GM21619 (cell line): ENCODE data around the gene SH2D3C.
"Not testable (repeated sequence)": the region's sequence is repeated elsewhere in the genome, so short reads cannot be mapped to it uniquely, and the experiment has no call there.

Experiments used
- ATAC-seq: cut with Tn5 transposase; IDR thresholded peaks from one replicate; pipeline ENCODE4 v1.9.1; 2021; ENCODE audit not compliant: unreplicated experiment

The SH2D3C gene

GRCh38 chr9:127769101-127769500, 9.4 kb downstream of the SH2D3C start:
- no peak for ATAC-seq

GRCh38 chr9:127768698-127769097, 9.8 kb downstream of the SH2D3C start:
- no peak for ATAC-seq

- no peak for ATAC-seq
Measured at GRCh38 chr9:127767909-127768331, 10.5 kb downstream of the SH2D3C start.

GRCh38 chr9:127767410-127767809, 11.1 kb downstream of the SH2D3C start:
- ATAC-seq = no peak

- no peak for ATAC-seq
Measured at GRCh38 chr9:127765418-127765817, 13.0 kb downstream of the SH2D3C start.

- ATAC-seq = no peak
Measured at GRCh38 chr9:127763918-127764384, 14.5 kb downstream of the SH2D3C start.

- no peak for ATAC-seq
Measured at GRCh38 chr9:127762111-127762676, 16.3 kb downstream of the SH2D3C start.

- no peak for ATAC-seq
Measured at GRCh38 chr9:127761491-127761956, 16.9 kb downstream of the SH2D3C start.

GRCh38 chr9:127761061-127761460, 17.4 kb downstream of the SH2D3C start:
- ATAC-seq = no peak

GRCh38 chr9:127758843-127759242, 19.6 kb downstream of the SH2D3C start:
- no peak for ATAC-seq

- ATAC-seq = not testable (repeated sequence)
Measured at GRCh38 chr9:127756776-127757175, 21.7 kb downstream of the SH2D3C start.

- no peak for ATAC-seq
Measured at GRCh38 chr9:127756233-127756632, 22.2 kb downstream of the SH2D3C start.

- no peak for ATAC-seq
Measured at GRCh38 chr9:127755061-127756060, 23.1 kb downstream of the SH2D3C start.

- no peak for ATAC-seq
Measured at GRCh38 chr9:127754099-127755060, 24.1 kb downstream of the SH2D3C start.

GRCh38 chr9:127753622-127754021, 24.8 kb downstream of the SH2D3C start:
- no peak for ATAC-seq

GRCh38 chr9:127753148-127753547, 25.3 kb downstream of the SH2D3C start:
- no peak for ATAC-seq

- ATAC-seq = no peak
Measured at GRCh38 chr9:127751269-127752054, 27.0 kb downstream of the SH2D3C start.

- no peak for ATAC-seq
Measured at GRCh38 chr9:127749090-127749787, 29.2 kb downstream of the SH2D3C start.

- ATAC-seq = no peak
Measured at GRCh38 chr9:127746959-127747569, 31.4 kb downstream of the SH2D3C start.
